ENCODE measurements around the gene RAB27A.

The RAB27A gene

DNA sequence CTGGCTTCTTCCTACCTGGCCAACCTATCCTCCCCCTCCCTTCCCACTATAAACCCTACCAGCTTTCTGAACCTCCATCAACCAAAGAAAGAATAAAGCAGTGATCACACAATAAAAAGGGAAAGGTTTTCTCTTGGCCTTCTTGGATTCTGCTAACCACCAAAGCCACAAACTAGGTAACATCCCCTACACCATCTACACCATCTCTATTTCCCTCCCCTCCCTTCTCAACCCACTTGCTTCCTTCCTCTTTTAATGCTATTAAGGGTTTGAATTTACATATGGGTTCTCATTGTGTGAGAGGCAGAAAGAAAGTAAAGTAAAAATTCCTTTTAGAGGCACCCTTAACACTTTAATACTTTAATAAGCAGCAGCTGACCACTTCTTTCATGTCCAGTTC is 67.0 kb downstream of the RAB27A start:
- DNase-seq (ENCODE audit: low spot score) = no peak

- DNase-seq (ENCODE audit: low spot score) = no peak
These were observed 68.3 kb downstream of the RAB27A start for GRCh38 chr15:55221090-55222011.

DNA sequence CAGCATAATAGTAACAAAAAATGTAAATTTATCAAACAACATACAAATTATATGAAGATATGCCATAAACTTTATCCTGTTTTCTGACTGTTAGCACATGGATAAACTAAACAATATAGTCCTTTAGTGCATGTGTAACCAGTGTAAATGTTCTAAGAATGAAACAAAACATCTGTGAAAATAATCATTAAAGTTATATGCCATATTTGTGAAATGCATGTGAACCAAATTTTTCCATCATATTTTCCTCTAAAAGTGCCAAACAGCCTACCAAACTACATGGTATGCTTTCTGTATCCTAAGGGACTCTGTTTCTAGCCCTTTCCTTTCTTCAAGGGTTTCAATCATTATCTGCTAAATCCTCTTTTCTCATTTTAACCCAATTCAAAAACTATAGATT is 69.0 kb downstream of the RAB27A start:
- no peak for DNase-seq (ENCODE audit: low spot score)

DNA sequence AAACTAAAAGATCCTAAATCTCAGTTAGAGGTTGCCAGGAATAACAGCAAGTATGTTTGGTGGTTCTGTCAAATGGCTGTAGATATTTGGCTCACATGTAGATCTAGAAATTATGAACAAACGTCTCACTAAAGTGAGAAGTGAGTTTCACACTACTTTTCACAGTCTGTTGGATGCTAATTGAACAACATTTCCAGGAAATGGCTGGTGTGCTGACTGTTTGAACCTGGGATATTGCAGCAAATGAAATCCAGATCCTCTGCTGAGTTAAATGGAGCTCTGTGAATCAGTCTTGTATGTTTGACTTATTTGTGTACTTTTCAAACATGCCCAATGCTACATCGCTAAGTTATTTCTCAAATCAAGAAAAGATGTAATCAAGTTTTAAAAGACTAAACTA is 71.6 kb downstream of the RAB27A start:
- DNase-seq (ENCODE audit: low spot score) = no peak

- DNase-seq (ENCODE audit: low spot score) = no peak
These were observed 85.1 kb downstream of the RAB27A start for GRCh38 chr15:55204464-55204863.

GRCh38 chr15:55202206-55202605 is 87.4 kb downstream of the RAB27A start:
- no peak for DNase-seq (ENCODE audit: low spot score)

DNA sequence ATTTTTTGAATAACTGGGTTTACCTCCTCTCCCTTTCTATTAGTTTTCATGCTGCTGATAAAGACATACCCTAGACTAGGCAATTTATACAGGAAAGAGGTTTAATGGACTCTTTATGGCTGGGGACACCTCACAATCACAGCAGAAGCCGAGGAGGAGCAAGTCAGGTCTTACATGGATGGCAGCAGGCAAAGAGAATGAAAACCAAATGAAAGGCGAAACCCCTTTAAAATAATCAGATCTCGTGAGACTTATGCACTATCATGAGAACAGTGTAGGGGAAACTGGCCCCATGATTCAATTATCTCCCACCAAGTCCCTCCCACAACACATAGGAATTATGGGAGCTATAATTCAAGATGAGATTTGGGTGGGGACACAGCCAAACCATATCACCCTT is 90.9 kb downstream of the RAB27A start:
- DNase-seq (ENCODE audit: low spot score) = no peak

DNA sequence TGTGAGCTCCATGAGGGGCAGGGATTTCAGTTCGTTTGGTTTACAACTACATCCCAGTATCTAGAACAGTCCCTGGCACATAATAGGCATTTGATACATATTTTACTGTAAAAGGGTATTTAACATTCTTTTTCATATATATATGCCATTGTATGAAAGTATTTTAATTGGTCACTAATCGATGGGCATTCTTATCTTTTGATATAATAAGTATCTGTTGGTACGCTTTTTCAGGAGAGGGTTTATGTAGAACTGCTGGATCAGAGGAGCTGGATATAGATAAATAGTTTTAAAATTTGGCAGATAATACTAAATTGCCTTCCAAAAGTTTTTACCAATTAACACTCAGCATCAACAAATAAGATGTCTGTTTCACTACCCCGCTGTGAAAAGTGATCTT is 91.9 kb downstream of the RAB27A start:
- no peak for DNase-seq (ENCODE audit: low spot score)

- DNase-seq (ENCODE audit: low spot score) = no peak
These were observed 92.3 kb downstream of the RAB27A start for GRCh38 chr15:55197362-55197705.

- peak; percentile 98 for DNase-seq (ENCODE audit: low spot score)
These were observed 92.9 kb downstream of the RAB27A start, which contains the start of gene RSL24D1 for GRCh38 chr15:55196458-55197361. TSS of gene RSL24D1 (minus strand) at chr15:55196941. CDS start at chr15:55196890, 51 bp downstream.

GRCh38 chr15:55195996-55196395 is 93.6 kb downstream of the RAB27A start:
- no peak for DNase-seq (ENCODE audit: low spot score)

DNA sequence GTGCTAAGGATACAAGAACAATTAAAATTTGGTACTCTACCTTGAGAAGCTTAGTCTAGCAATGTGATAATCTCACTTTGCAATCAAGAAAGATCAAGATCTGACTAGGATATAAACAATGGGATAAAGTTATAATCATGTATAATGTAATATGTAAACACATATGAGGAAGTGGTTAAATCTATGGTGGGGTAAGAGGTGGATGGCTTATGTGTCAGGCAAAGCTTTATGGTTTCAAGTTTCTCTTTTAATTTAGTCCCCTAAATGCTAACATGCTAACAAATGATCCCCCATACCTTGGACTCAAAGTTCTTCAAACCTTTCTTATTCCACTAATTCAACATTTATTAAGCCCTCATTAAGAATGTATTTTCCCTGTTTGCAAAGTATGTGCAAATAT is 95.4 kb downstream of the RAB27A start:
- DNase-seq (ENCODE audit: low spot score) = no peak

GRCh38 chr15:55186331-55186730 is 103.3 kb downstream of the RAB27A start:
- DNase-seq (ENCODE audit: low spot score) = no peak

DNA sequence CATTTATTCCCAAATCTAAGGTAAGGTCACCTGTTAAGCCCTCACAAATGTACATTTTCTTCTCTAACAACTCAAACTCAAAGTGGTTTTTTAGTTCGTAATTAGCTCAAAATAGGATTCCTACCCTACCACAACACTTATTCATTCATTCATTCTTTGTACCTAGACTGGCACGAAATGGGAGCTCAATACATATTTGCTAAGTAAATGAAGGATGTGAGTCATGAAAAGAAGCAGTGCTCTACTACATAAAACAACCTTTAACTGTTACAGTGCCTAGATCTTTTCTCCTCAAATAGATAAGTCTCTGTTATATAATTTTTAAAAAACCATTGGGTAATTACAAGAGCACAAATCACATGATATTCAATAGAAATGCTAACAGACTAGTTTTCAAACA is 105.9 kb downstream of the RAB27A start:
- DNase-seq (ENCODE audit: low spot score) = no peak

DNA sequence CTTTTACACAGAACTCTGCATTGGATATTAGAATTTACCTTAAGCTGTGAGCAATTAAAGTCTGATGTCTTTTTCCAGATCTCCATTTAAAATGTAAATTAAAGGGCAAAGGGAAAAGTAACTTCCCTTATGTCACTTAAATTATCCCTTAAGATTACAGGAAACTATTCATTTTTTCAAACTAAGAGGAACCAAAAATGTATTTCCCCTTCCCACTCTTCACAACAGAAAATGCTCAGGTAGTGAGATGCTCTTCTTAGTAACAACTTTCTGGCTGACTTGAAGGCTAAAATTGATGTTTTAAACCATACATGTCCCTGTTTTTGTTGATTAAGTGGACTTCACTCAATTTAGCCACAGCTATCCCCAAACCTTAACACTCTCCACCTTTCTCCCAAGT is 110.5 kb downstream of the RAB27A start:
- DNase-seq (ENCODE audit: low spot score) = no peak

- DNase-seq (ENCODE audit: low spot score) = no peak
These were observed 119.3 kb downstream of the RAB27A start for GRCh38 chr15:55170361-55170760.

GRCh38 chr15:55168350-55168974 is 121.2 kb downstream of the RAB27A start:
- DNase-seq (ENCODE audit: low spot score) = peak; percentile 42

DNA sequence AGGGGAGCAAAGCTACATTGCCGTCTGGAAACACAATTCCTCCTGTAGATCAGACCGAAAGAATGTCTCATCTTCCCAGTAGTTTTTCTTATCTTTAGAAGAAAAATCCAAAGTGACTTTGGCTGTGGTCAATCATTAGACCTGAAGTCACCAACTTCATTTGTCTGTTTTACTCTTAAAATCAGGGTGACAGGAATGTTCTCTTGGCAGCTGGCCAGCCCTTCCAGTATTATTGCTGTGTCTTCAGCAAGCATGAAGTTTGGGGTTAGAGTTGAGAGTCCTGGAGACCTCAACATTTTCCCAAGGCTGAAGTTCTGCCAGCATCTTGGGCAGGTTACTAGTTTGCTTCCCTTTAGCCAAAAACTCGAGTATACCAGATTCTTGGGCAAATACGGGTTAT is 125.3 kb downstream of the RAB27A start:
- DNase-seq (ENCODE audit: low spot score) = no peak
